Mucosa of stomach (tissue), 1 donor: ENCODE results near the gene SKAP1.
"Not testable (repeated sequence)": the region's sequence is repeated elsewhere in the genome, so short reads cannot be mapped to it uniquely, and the experiment has no call there.

Source experiments
- H3K27me3 ChIP-seq: one replicate; pipeline ENCODE4 v1.7.0; 2013; ENCODE audit warnings: mild to moderate bottlenecking, low read length; ENCODE audit not compliant: control insufficient read depth, insufficient read depth
- H3K36me3 ChIP-seq: one replicate; pipeline ENCODE4 v1.7.0; 2013; ENCODE audit warnings: low read length; ENCODE audit not compliant: control insufficient read depth, insufficient read depth
- H3K4me1 ChIP-seq: one replicate; pipeline ENCODE4 v1.7.0; 2013; ENCODE audit warnings: mild to moderate bottlenecking, low read length; ENCODE audit not compliant: control insufficient read depth, insufficient read depth
- H3K4me3 ChIP-seq: one replicate; pipeline ENCODE4 v1.7.0; 2013; ENCODE audit warnings: low read length
- H3K9ac ChIP-seq: one replicate; pipeline ENCODE4 v1.7.0; 2013; ENCODE audit warnings: mild to moderate bottlenecking, low read length, moderate library complexity
- H3K9me3 ChIP-seq: one replicate; pipeline ENCODE4 v1.7.0; 2013; ENCODE audit warnings: mild to moderate bottlenecking, low read length, moderate library complexity; ENCODE audit not compliant: control insufficient read depth
- donor health status: Pancreatic carcinoma.

Gene SKAP1

DNA sequence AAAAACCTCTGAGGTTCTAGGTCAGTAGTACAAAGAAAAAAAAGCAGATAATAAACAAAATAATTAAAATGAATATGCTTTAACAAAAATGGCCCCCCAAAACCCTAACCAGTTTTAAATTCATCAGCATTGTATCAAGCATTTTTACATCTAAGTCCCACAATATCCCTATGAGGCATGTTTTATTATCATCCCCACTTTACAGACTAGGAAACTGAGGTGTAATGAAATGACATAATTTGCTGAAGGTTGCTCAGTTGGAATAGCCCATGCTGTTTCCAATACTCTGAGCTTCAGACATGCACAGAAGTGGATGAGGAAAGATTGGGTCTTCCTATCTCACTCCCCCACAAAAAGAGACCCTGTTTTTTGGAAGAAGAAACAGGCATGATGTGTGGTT lies 234.1 kb downstream of the SKAP1 start:
- H3K4me3 ChIP-seq: no peak overlapping the region
- H3K4me1 ChIP-seq: peaks cover 11% of the 10 kb centered on the region
- H3K9me3 ChIP-seq: no peaks in the 10 kb centered on the region
- H3K36me3 ChIP-seq: no peaks in the 10 kb centered on the region
- H3K27me3 ChIP-seq: peaks cover 3% of the 10 kb centered on the region
- no peak overlapping the region for H3K9ac ChIP-seq

DNA sequence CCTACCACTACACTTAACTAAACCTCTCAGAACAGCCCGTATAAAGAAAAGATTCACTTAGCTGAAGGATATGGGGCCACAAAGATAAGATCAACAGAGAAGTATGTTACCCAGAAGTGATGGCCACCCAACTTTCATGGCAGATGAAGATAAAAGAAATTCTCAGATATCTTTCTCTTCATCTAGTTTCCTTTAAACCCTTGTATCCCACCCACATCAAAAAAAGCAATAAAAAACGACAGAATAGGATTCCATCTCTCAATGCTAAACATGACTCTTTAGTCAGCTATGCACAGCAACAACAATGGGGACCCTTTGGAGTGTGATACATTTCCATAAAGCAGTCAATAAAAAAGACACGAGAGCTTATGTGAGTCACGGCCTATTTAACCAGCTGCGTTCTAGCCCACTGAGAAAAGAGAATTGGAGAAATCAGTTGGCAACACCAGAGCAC lies 235.9 kb downstream of the SKAP1 start:
- no peak overlapping the region for H3K9ac ChIP-seq
- H3K27me3 ChIP-seq: peaks cover 3% of the 10 kb centered on the region
- H3K36me3 ChIP-seq: no peaks in the 10 kb centered on the region
- no peaks in the 10 kb centered on the region for H3K9me3 ChIP-seq
- H3K4me3 ChIP-seq: no peak overlapping the region
- peaks cover 7% of the 10 kb centered on the region for H3K4me1 ChIP-seq

DNA sequence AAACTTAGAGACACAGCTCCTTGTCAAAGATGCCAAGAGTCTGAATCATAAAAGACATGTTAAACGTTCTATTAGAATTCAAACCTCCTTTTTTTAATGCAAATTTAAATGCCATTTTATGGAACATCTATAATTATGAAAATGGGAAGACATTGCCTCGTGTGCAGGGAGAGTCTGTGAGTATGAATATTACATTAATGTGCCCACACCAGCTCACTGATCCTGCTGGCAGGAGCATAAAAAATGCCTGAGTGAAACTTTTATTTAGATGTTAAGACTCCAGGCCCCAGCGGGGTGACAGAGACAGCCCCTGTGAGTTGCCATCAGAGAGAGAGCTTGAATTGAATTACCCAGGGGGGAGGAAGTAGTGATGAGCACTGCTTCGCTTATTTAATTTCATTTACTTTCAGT lies 237.7 kb downstream of the SKAP1 start:
- Histone ChIP-seq H3K9me3 (no peaks in the 10 kb centered on the region), H3K4me3 (no peak overlapping the region), H3K9ac (no peak overlapping the region), H3K36me3 (no peaks in the 10 kb centered on the region), H3K4me1 (no peaks in the 10 kb centered on the region), H3K27me3 (peaks cover 4% of the 10 kb centered on the region)

- Histone ChIP-seq H3K36me3 (no peaks in the 10 kb centered on the region), H3K27me3 (peaks cover 8% of the 10 kb centered on the region), H3K4me1 (no peaks in the 10 kb centered on the region), H3K9ac (no peak overlapping the region), H3K9me3 (no peaks in the 10 kb centered on the region), H3K4me3 (no peak overlapping the region)
Measured at GRCh38 chr17:48191362-48191761, 238.7 kb downstream of the SKAP1 start.

- H3K4me1 ChIP-seq: no peaks in the 10 kb centered on the region
- no peak overlapping the region for H3K4me3 ChIP-seq
- H3K9me3 ChIP-seq: no peaks in the 10 kb centered on the region
- no peak overlapping the region for H3K9ac ChIP-seq
- no peaks in the 10 kb centered on the region for H3K36me3 ChIP-seq
- H3K27me3 ChIP-seq: peaks cover 8% of the 10 kb centered on the region
Measured at GRCh38 chr17:48190871-48191270, 239.1 kb downstream of the SKAP1 start.

DNA sequence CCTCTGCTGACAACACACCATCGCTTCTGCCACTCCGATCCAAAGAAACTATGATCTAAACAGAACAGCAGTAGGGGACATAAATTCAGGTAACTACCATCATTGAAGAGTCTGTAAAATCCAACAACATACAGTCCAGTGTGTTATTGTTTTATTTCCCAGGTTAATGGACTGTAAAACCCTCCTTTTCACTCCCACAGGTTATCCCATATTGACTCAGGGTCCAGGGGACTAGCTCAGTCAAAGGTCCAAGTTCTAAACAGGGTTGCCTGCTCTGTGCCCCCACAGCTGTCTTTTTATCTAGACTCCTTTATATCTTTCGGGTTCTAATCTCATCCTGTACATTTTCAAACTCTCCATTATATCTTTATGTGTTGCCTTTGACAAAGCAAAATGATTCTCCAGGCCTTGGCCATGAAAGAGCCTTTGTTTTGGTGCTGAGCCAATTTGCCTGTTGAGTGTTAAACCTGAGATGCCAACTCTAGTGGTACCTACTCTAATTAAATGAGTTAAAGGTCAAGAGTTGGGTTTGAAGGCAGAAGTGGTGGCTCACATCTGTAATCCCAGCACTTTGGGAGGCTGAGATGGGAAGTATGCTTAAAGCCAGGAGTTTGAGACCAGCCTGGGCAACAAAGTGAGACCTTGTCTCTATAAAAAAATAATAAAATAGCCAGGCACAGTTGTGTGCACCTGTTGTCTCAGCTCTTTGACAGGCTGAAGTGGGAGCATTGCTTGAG lies 242.0 kb downstream of the SKAP1 start:
- H3K9me3 ChIP-seq: no peaks in the 10 kb centered on the region
- no peaks in the 10 kb centered on the region for H3K36me3 ChIP-seq
- no peaks in the 10 kb centered on the region for H3K4me1 ChIP-seq
- H3K27me3 ChIP-seq: peaks cover 13% of the 10 kb centered on the region
- H3K9ac ChIP-seq: no peak overlapping the region
- H3K4me3 ChIP-seq: no peak overlapping the region

DNA sequence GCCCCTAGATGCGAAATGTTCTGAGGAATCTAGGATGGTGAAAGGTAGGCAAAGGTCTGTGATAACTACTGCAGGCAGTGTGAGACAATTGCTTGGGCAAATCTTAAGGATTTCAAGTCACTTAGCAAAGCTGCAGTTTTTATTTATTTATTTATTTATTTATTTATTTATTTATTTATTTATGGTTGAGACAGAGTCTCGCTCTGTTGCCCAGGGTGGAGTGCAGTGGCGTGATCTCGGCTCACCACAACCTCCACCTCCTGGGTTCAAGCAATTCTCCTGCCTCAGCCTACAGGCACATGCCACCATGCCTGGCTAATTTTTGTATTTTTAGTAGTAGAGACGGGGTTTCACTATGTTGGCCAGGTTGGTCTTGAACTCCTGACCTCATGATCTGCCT lies 243.7 kb downstream of the SKAP1 start:
- not testable (repeated sequence) for H3K9me3 ChIP-seq, H3K9ac ChIP-seq, H3K36me3 ChIP-seq, H3K4me3 ChIP-seq, H3K4me1 ChIP-seq
- H3K27me3 ChIP-seq: peaks cover 13% of the 10 kb centered on the region

- H3K27me3 ChIP-seq: peaks cover 13% of the 10 kb centered on the region
- no peak overlapping the region for H3K4me3 ChIP-seq
- H3K9me3 ChIP-seq: no peaks in the 10 kb centered on the region
- H3K4me1 ChIP-seq: no peaks in the 10 kb centered on the region
- no peak overlapping the region for H3K9ac ChIP-seq
- no peaks in the 10 kb centered on the region for H3K36me3 ChIP-seq
Measured at GRCh38 chr17:48184721-48185120, 245.3 kb downstream of the SKAP1 start.

DNA sequence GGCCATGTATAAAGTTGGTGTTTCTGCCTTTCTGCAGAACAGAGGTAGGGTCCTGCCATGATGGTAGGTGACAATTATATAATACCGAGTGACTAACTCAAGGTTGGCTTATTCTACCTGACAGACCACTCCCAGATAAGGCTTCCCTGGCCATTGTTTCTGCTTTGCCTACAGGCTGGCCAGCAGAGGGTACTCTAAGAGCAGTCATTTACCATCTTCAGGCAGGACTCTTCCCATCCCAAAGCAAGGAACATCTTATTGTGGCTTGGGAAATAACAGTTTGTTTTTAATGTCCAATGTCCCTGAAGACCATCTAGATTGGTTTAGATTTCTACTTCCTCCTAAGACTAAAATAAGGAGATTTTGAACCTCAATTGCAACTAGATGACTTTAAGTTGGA lies 248.4 kb downstream of the SKAP1 start:
- Histone ChIP-seq H3K9me3 (no peaks in the 10 kb centered on the region), H3K4me3 (no peak overlapping the region), H3K9ac (no peak overlapping the region), H3K4me1 (no peaks in the 10 kb centered on the region), H3K27me3 (peaks cover 6% of the 10 kb centered on the region), H3K36me3 (no peaks in the 10 kb centered on the region)

- Histone ChIP-seq H3K9ac (no peak overlapping the region), H3K9me3 (no peaks in the 10 kb centered on the region), H3K27me3 (peaks cover 4% of the 10 kb centered on the region), H3K4me1 (no peaks in the 10 kb centered on the region), H3K36me3 (no peaks in the 10 kb centered on the region), H3K4me3 (no peak overlapping the region)
Measured at GRCh38 chr17:48180842-48181629, 249.0 kb downstream of the SKAP1 start.

DNA sequence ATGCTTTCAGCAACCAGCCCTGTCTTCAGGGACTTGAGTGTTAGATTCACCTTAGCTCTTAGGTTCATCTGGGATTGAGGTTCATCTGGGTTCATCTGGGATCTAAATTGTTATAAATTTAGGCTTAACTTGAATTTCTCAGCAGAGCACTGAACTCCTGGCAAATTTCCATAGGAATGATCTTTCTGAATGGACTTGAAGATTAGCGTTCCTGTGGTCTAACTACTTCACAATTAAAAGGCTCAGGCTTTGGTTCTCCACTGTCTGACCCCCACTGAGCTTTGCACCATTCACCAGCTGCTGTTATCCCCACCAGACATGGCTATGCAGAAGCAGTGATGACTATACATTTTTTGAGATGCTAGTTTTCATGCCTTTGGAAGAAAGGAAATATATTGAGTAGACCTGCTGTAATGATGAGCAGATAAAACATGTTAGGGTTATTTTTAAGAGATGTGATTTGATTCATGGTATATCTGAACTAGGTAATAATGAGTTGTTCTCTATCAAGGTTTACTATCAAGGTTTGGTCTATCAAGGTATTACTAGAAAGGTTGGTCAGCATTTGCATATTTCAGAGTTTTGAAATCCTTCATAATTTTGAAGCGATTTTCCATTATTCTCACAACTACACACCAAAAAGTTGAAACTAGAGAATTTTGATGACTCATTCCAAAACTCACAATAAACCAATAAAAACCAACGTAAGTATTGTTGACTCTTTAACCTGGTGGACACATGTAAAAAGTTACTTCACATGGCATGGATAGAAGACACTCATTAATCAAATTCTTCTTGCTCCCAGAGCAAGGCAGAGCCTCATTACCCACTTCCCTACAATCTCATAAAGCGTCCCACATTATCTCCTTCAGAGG lies 250.7 kb downstream of the SKAP1 start:
- Histone ChIP-seq H3K9ac (no peak overlapping the region), H3K9me3 (no peaks in the 10 kb centered on the region), H3K4me1 (no peaks in the 10 kb centered on the region), H3K4me3 (no peak overlapping the region), H3K36me3 (no peaks in the 10 kb centered on the region), H3K27me3 (peaks cover 1% of the 10 kb centered on the region)

GRCh38 chr17:48178317-48178716 lies 251.7 kb downstream of the SKAP1 start:
- no peak overlapping the region for H3K4me3 ChIP-seq
- no peak overlapping the region for H3K9ac ChIP-seq
- H3K4me1 ChIP-seq: no peaks in the 10 kb centered on the region
- H3K27me3 ChIP-seq: no peaks in the 10 kb centered on the region
- H3K36me3 ChIP-seq: no peaks in the 10 kb centered on the region
- no peaks in the 10 kb centered on the region for H3K9me3 ChIP-seq
